GM21423 (cell line): ENCODE data around the gene PET100.

Experiments
- ATAC-seq: cut with Tn5 transposase; IDR thresholded peaks from one replicate; pipeline ENCODE4 v1.9.1; 2021; ENCODE audit warnings: mild to moderate bottlenecking, moderate library complexity; ENCODE audit not compliant: unreplicated experiment

Gene PET100

GRCh38 chr19:7629347-7630054 lies at the start of gene PET100, which contains the start of gene XAB2:
TSS of gene PET100 (plus strand) at chr19:7629793. CDS start at chr19:7629834, 41 bp downstream.
TSS of gene XAB2 (minus strand) at chr19:7629545. CDS start at chr19:7629527, 18 bp downstream.
- peak; percentile 93 for ATAC-seq

GRCh38 chr19:7582446-7582845 lies 47.1 kb upstream of the PET100 start:
- ATAC-seq, result no peak

GRCh38 chr19:7589822-7590221 lies 39.8 kb upstream of the PET100 start:
- ATAC-seq, result no peak

- no peak for ATAC-seq
These were observed 39.3 kb upstream of the PET100 start for GRCh38 chr19:7590256-7590655.

- ATAC-seq, result no peak
These were observed 34.0 kb upstream of the PET100 start, which contains the start of gene CAMSAP3 for GRCh38 chr19:7595466-7596133. TSS of gene CAMSAP3 (plus strand) at chr19:7595863. CDS start at chr19:7596003, 140 bp downstream.

- no peak for ATAC-seq
These were observed 33.2 kb upstream of the PET100 start for GRCh38 chr19:7596211-7596937.

- no peak for ATAC-seq
These were observed 31.9 kb upstream of the PET100 start for GRCh38 chr19:7597689-7598088.

GRCh38 chr19:7598180-7598579 lies 31.4 kb upstream of the PET100 start:
- no peak for ATAC-seq

GRCh38 chr19:7600721-7601120 lies 28.9 kb upstream of the PET100 start:
- ATAC-seq, result no peak

GRCh38 chr19:7602240-7602934 lies 27.2 kb upstream of the PET100 start:
- ATAC-seq, result no peak

GRCh38 chr19:7602935-7603497 lies 26.6 kb upstream of the PET100 start:
- ATAC-seq, result no peak

GRCh38 chr19:7603919-7604318 lies 25.7 kb upstream of the PET100 start:
- ATAC-seq, result no peak

GRCh38 chr19:7605490-7606222 lies 23.9 kb upstream of the PET100 start:
- ATAC-seq, result no peak

- no peak for ATAC-seq
These were observed 23.3 kb upstream of the PET100 start for GRCh38 chr19:7606289-7606688.

GRCh38 chr19:7607212-7607873 lies 22.2 kb upstream of the PET100 start:
- ATAC-seq, result no peak

- no peak for ATAC-seq
These were observed 21.6 kb upstream of the PET100 start for GRCh38 chr19:7607874-7608560.

- no peak for ATAC-seq
These were observed 18.9 kb upstream of the PET100 start for GRCh38 chr19:7610491-7611240.
